GM06990 (cell line): ENCODE measurements around the gene LAMA3.

Experiments used
- DNase-seq: peaks from one replicate; pipeline ENCODE4 v3.0.0-alpha.2; 2011; ENCODE audit not compliant: insufficient read length; ENCODE audit errors: extremely low read depth
- H3K27me3 ChIP-seq: replicated peaks from 2 replicates; pipeline ENCODE4 v1.6.0; 2011; ENCODE audit warnings: low read length; ENCODE audit not compliant: control insufficient read depth, insufficient read depth
- H3K36me3 ChIP-seq: 2 replicates; pipeline ENCODE4 v1.5.1; 2011; ENCODE audit warnings: low read length; ENCODE audit not compliant: control insufficient read depth, insufficient read depth
- H3K4me3 ChIP-seq: replicated peaks from 2 replicates; pipeline ENCODE4 v1.5.1; 2011; ENCODE audit warnings: low read depth, mild to moderate bottlenecking, control low read depth, low read length
- TF ChIP-seq, protein P1 (sequence below): IDR thresholded peaks from 2 replicates; pipeline ENCODE4 v1.5.1; 2011; ENCODE audit warnings: low read length, control low read depth, mild to moderate bottlenecking, inconsistent platforms; ENCODE audit not compliant: insufficient read depth, poor library complexity, severe bottlenecking

The LAMA3 gene

DNA sequence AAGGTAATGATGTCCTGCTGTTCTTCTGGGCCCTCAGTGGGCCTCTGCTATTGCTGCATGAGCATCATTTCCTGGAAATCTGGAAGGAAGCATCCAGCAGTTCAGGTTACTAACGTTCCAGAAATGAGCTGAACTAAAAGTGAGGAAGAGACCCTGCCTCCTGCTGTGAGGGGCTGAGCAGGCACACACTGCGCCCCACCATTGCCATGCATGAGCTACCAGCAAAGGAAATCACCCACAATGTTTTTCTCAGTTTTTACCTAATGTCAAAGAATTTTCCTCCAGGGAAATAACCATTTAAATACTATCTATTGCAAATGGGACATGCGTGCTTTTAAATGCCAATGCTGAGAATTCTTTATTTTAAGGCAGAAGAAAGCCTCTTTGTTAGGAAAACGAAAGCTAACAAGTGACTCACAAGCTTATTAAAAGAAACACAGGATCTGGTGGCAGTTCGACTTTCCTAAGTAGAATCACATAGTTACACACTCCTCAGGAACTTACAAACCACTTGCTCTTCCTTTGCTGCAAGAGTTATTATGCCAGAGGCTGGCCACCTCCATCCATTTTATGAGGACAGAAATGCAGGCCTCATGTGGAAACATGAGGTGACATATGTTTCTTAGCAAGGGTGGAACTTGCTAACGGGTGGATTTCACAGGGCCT is 172.7 kb downstream of the LAMA3 start:
- no peak for DNase-seq
- H3K36me3 ChIP-seq: no peaks in the 10 kb centered on the region
- H3K4me3 ChIP-seq: no peak overlapping the region
- no peaks in the 10 kb centered on the region; the same call in none of the 2 replicates for H3K27me3 ChIP-seq
- TF ChIP-seq, protein P1, sequence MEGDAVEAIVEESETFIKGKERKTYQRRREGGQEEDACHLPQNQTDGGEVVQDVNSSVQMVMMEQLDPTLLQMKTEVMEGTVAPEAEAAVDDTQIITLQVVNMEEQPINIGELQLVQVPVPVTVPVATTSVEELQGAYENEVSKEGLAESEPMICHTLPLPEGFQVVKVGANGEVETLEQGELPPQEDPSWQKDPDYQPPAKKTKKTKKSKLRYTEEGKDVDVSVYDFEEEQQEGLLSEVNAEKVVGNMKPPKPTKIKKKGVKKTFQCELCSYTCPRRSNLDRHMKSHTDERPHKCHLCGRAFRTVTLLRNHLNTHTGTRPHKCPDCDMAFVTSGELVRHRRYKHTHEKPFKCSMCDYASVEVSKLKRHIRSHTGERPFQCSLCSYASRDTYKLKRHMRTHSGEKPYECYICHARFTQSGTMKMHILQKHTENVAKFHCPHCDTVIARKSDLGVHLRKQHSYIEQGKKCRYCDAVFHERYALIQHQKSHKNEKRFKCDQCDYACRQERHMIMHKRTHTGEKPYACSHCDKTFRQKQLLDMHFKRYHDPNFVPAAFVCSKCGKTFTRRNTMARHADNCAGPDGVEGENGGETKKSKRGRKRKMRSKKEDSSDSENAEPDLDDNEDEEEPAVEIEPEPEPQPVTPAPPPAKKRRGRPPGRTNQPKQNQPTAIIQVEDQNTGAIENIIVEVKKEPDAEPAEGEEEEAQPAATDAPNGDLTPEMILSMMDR: no peak

DNA sequence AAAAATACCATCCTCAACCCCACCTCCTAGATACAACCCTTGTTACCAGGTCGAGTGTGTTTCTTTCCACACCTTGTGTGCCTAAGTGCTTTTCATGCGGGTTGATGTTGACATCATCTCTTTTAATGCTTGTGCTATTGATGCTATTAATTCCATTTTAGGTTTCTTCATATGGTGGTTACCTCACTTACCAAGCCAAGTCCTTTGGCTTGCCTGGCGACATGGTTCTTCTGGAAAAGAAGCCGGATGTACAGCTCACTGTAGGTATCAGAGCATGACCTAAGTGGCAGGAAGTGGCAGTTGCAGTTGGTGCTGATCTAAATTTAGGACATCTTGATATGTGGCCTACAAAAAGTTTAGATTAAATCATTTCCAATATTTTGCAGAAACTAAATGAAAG is 175.4 kb downstream of the LAMA3 start:
- Histone ChIP-seq H3K4me3 (no peak overlapping the region), H3K36me3 (no peaks in the 10 kb centered on the region), H3K27me3 (no peaks in the 10 kb centered on the region)
- no peak for DNase-seq
- TF ChIP-seq, protein P1: no peak

DNA sequence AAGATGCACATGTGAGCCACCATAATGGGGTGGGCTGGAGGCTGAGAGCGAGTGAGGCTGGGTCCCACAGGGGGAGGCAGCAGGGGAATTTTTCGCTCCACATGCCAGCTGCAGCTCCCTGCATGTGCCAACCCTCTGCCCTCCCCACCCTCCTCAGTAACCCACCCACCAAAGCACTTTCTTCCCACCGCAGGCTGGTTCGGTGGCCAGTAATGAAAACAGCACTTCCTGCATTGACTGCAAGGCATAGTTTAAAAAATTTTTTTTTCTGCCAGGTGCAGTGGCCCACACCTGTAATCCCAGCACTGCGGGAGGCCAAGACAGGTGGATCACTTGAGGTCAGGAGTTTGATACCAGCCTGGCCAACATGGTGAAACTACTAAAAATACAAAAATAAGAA is 177.8 kb downstream of the LAMA3 start:
- Histone ChIP-seq H3K4me3 (no peak overlapping the region), H3K27me3 (no peaks in the 10 kb centered on the region), H3K36me3 (no peaks in the 10 kb centered on the region)
- TF ChIP-seq, protein P1: no peak
- DNase-seq: no peak

DNA sequence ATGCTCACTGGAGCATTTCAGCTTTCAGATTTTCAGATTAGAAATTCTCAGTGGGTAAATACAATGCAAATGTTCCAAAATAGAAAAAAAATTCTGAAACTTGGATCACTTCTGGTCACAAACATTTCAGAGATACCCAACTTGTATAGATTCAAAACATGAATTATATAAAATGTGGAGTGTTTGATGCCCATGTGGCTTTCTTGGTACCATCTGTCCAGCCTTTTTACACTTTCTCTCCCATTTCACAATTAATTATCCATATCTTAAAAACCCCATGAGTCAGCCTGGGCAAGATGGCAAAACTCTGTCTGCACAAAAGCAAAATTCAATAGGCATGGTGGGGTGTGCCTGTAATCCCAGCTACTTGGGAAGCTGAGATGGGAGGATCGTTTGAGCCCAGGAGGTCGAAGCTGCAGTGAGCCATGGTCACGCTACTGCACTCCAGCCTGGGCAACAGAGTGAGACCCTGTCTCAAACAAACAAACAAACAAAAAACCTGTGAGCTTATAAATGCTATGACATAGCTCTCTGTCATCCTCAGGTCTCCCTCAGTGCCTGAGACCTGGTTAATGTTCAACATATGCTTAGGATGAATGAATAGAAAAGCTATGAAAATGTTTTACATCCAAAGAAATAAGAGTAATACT is 179.0 kb downstream of the LAMA3 start:
- TF ChIP-seq, protein P1: no peak
- Histone ChIP-seq H3K36me3 (no peaks in the 10 kb centered on the region), H3K27me3 (no peaks in the 10 kb centered on the region), H3K4me3 (no peak overlapping the region)
- DNase-seq: no peak

DNA sequence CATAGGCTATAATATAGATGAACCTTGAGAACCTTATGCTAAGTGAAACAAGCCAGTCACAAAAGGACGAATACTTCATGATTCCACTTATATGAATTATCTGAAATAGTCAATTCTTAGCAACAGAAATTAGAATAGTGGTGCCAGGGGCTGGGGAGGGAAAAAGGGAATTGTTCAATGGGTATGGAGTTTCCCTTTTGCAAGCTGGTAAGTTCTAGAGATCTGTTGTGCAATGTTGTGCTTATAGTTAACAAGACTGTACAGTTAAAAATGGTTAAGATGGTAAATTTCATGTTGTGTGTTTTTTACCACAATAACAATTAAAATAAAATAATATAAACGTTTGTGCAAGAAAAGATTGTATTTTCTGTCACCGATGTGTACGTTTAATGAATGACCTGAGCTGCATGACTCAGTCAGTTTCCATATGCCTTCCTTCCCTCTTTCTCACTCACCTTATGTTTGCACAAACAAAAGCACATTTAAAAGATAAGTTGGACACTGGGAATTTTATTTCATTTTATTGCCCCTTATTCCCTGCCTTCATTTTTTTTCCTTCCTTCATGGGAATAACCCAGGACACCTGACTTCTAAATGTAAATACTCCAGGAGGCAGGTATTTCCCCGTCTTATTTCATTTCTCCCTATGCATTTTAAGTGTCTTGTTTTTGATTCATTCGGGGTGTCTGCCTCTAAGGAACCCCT is 181.6 kb downstream of the LAMA3 start:
- no peaks in the 10 kb centered on the region for H3K36me3 ChIP-seq
- no peaks in the 10 kb centered on the region for H3K27me3 ChIP-seq
- TF ChIP-seq, protein P1: no peak
- no peak overlapping the region for H3K4me3 ChIP-seq
- no peak for DNase-seq
